T-cell (primary cell): ENCODE measurements around the gene ABCB9. TPM values are rescaled to one million over a fixed set of nuclear protein-coding genes. Genes with fewer than 3 reads are reported as not detected.
A peak's percentile ranks its signal among the peaks of the same experiment; 100 is the strongest.

ENCODE experiments used
- ATAC-seq, 4 experiments: fragments of 200-7000 bp in 3 of 4; fragments of 150-1000 bp in 1 of 4; cut with Tn5 transposase; replicated peaks in 1 of 4; 1 replicate in 3 of 4; 2 replicates in 1 of 4; pipeline ENCODE4 v1.10.0; 2021; ENCODE audit warnings: moderate library complexity in 3 of 4, mild to moderate bottlenecking in 2 of 4, moderate number of reproducible peaks in 1 of 4
- CTCF ChIA-PET, 2 donors: fragments of 300-600 bp; sonication (Branson Sonifier 250); formaldehyde crosslinking; loops; one replicate each; lab custom pipeline; 2022; ENCODE audit warnings: antibody characterized with exemption in 2 of 2; lab: Charles Lee
- POLR2A ChIA-PET, 2 donors: fragments of 300-600 bp; sonication (Branson Sonifier 250); formaldehyde crosslinking; loops; one replicate each; lab custom pipeline; 2022; ENCODE audit warnings: antibody characterized with exemption in 2 of 2; lab: Charles Lee
- DNase-seq, 35 experiments: peaks; one replicate each; pipeline versions ENCODE4 v3.0.0 to v3.0.0-alpha.2; 2013 to 2023
- H3K27ac ChIP-seq: one replicate; pipeline ENCODE4 v1.5.1; 2013; ENCODE audit warnings: low read length
- H3K27me3 ChIP-seq, 2 experiments: replicated peaks in 1 of 2; 1 replicate in 1 of 2; 2 replicates in 1 of 2; pipeline versions ENCODE4 v1.6.1 to v1.7.0; 2013; ENCODE audit warnings: low read length in 1 of 2, mixed read lengths in 1 of 2; ENCODE audit not compliant: control insufficient read depth in 2 of 2, insufficient read depth in 2 of 2; ENCODE audit errors: extremely low read depth in 1 of 2
- H3K36me3 ChIP-seq, 2 donors: 1 replicate in 1 of 2; 2 replicates in 1 of 2; pipeline versions ENCODE4 v1.6.1 to v1.7.0; 2013; ENCODE audit warnings: low read length in 1 of 2; ENCODE audit not compliant: control insufficient read depth in 2 of 2, insufficient read depth in 1 of 2; ENCODE audit errors: extremely low read depth in 1 of 2
- H3K4me1 ChIP-seq, 2 experiments: 1 replicate in 1 of 2; 2 replicates in 1 of 2; pipeline versions ENCODE4 v1.6.1 to v1.7.0; 2013; ENCODE audit warnings: low read length in 2 of 2, mixed read lengths in 1 of 2; ENCODE audit not compliant: insufficient read depth in 2 of 2, control insufficient read depth in 1 of 2; ENCODE audit errors: extremely low read depth in 1 of 2
- H3K4me3 ChIP-seq, 2 donors: 1 replicate in 1 of 2; 2 replicates in 1 of 2; pipeline versions ENCODE4 v1.5.1 to v1.7.0; 2013; ENCODE audit warnings: mild to moderate bottlenecking in 2 of 2, low read length in 1 of 2, moderate library complexity in 1 of 2; ENCODE audit not compliant: control insufficient read depth in 1 of 2; ENCODE audit errors: extremely low read depth in 1 of 2
- H3K9me3 ChIP-seq: 2 replicates; pipeline ENCODE4 v1.7.0; 2013
- H3K27ac Mint-ChIP-seq, 2 donors: one replicate each; pipeline ENCODE4 v1.8.0; 2020 to 2021; ENCODE audit warnings: mild to moderate bottlenecking in 2 of 2, mixed read lengths in 2 of 2
- H3K27me3 Mint-ChIP-seq, 2 donors: one replicate each; pipeline ENCODE4 v1.8.0; 2021 to 2022; ENCODE audit warnings: mixed read lengths in 2 of 2
- H3K36me3 Mint-ChIP-seq: one replicate; pipeline ENCODE4 v1.8.0; 2021; ENCODE audit warnings: mixed read lengths
- H3K4me1 Mint-ChIP-seq, 3 donors: one replicate each; pipeline ENCODE4 v1.8.0; 2020 to 2022; ENCODE audit warnings: mixed read lengths in 3 of 3, mild to moderate bottlenecking in 1 of 3
- H3K4me3 Mint-ChIP-seq, 3 donors: one replicate each; pipeline ENCODE4 v1.8.0; 2020 to 2022; ENCODE audit warnings: mild to moderate bottlenecking in 3 of 3, mixed read lengths in 3 of 3, moderate library complexity in 3 of 3
- H3K9me3 Mint-ChIP-seq, 3 donors: one replicate each; pipeline ENCODE4 v1.8.0; 2020 to 2022; ENCODE audit warnings: mixed read lengths in 3 of 3
- WGBS: methylation state at CpG from one replicate; pipeline ENCODE4 v1.1.5; 2013; ENCODE audit warnings: missing lambda C conversion rate; ENCODE audit not compliant: insufficient coverage; 5-methylcytosine and 5-hydroxymethylcytosine counted together
- total RNA-seq, 35 experiments: library from RNA in 6 of 35; stranded (reverse) in 6 of 35; fragments of 120-200 nt in 1 of 35; gene quantifications; one replicate each; pipeline versions ENCODE4 v1.2.1 to v1.2.4 and lab custom pipeline; 2013 to 2026

ABCB9 gene
- total RNA-seq, 5 donors from 2014 or later (not counting 1 experiment from before 2014, with no cell fraction given) = 5.6 to 7.2 (median 6.1) TPM

DNA sequence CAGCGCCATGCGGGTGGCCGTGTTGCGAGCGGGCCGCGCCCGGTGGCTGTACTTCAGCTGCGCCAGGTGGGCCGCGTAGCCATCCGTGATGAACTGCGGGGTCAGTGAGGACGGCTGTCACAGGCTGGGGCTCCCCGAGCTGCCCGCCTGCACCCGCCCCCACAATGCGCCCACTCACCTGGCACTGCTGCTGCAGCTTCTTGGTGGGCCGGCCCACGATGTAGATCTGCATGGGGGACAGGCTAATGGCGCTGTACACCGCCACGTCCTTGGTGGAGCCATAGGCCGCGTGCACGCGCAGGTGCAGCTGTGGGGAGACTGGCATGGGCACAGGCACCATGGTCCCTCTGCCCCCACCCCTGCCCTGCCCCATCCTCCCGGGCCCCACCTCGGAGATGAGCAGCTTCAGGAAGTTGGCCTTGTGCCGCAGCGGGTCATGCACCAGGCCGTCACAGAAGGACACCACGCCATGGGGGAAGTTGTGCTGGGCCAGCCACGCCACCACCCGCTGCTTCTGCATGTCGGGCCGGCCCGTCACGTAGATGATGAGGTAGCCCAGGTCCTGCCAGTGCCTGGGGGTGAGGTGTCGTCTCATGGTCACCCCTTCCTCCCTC is 20.1 kb upstream of the ABCB9 start:
- Mint-ChIP-seq H3K27ac (no peak overlapping the region), H3K4me1 (peaks cover 30 to 36% (median 34%) of the 10 kb centered on the region in 3 donors), H3K9me3 (no peaks in the 10 kb centered on the region), H3K36me3 (no peaks in the 10 kb centered on the region), H3K4me3 (no peak overlapping the region), H3K27me3 (no peaks in the 10 kb centered on the region)
- peaks cover 27 to 32% of the 10 kb centered on the region in 2 donors for H3K36me3 ChIP-seq
- CTCF ChIA-PET = no interaction called here
- ATAC-seq = no peak
- no peak for DNase-seq
- WGBS = 97% methylated on average over 30 of the region's 40 CpGs
- H3K9me3 ChIP-seq = no peaks in the 10 kb centered on the region
- POLR2A ChIA-PET = no interaction called here
- no peak overlapping the region for H3K27ac ChIP-seq
- H3K4me3 ChIP-seq = no peak overlapping the region
- H3K4me1 ChIP-seq = peaks cover 14 to 33% of the 10 kb centered on the region in 2 experiments
- no peaks in the 10 kb centered on the region for H3K27me3 ChIP-seq

DNA sequence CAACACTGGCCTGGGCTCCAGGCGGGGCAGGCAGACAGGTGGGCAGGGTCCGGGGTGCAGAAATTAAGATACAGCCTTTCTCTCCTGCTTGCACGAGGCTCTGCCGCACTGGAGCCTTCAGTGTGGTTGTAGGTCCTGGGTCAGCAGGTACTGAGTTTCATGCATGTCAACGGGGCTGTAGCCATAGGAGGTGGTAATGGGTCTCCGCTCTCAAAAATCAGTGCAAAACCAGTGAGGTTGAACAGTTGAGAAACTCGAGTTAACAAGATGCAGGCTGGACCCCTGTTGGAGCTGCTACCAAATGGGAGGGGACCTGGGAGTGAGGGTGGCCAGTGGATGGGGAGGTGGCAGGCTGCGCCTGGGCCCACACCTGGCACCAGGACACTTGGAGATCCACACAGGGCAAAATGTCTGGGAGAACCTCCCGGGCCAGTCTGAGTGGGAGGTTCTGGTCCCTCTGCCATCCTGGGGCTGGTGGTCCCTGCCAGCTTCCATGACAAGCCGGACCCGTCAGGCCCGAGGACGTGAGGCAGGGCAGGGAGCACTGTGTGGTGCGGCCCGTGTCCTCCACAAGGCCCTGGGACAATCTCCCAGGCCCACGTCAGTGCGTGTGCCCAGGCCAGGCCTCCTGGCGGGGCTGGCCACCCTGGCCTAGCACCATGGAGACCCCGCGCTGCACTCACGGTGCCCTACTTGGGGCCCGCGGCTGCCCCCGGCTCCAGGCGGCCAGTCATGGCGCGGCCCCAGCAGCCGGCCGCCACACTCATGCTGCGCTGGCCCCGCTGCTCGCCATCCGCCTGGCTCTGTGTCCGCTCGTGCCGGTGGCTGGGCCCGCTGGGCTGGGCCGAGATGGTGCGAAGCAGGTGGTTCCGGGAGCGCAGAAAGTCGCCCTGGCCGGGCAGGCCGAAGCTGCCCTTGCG is 19.3 kb upstream of the ABCB9 start:
- Mint-ChIP-seq H3K4me3 (no peak overlapping the region), H3K27me3 (no peaks in the 10 kb centered on the region), H3K4me1 (peaks cover 32 to 39% (median 35%) of the 10 kb centered on the region in 3 donors), H3K27ac (peak overlapping the region; percentile 15 to 73), H3K9me3 (no peaks in the 10 kb centered on the region), H3K36me3 (no peaks in the 10 kb centered on the region)
- H3K4me1 ChIP-seq = peaks cover 14 to 37% of the 10 kb centered on the region in 2 experiments
- no peaks in the 10 kb centered on the region for H3K27me3 ChIP-seq
- ChIA-PET CTCF (no interaction called here), POLR2A (interaction anchor here in 1 of 2 donors (0.6 kb wide), 1 partner anchor 461 kb away, joined by 4 read pairs; no protein-coding TSS in a partner anchor)
- H3K27ac ChIP-seq = no peak overlapping the region
- DNase-seq (no peak), ATAC-seq (no peak)
- WGBS = 94% methylated on average over 40 of the region's 45 CpGs
- H3K4me3 ChIP-seq = no peak overlapping the region
- H3K36me3 ChIP-seq = peaks cover 19 to 31% of the 10 kb centered on the region in 2 donors
- no peaks in the 10 kb centered on the region for H3K9me3 ChIP-seq

DNA sequence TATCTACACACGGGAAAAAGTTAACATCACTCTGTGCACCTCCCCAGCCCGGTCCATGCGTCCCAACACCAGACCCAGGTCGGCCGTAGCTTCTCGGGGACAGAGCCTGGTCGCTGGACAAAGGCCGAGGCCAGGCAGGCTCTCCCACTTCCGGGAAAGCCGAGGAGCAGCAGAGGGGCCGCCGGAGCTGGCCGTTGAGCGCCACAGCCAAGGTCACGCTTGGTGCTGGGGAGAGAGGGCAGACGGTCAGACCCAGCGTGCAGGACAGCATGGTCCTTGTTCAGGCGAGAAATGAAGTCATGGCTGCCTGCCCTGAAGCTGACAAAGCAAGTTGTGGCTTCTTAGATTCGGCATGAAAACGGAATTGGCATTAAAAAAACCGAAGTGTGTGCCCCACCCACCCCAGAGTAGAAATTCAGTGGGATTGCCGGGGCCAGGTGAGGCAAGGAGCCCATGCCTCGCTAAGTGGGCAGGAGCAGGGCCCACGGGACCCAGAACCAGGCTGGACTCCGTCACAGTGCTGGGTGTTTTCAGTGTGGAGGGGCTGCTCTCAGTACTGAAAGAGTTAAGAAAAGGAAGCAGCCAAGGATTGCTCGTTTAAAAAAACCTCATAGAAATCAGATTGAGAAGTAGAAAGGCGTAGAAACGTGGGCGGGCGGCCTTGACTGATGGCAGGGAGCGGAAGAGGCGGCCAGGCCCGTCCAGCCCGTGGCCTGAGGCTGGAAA is 18.5 kb upstream of the ABCB9 start:
- ATAC-seq (no peak), DNase-seq (no peak)
- peaks cover 16 to 25% of the 10 kb centered on the region in 2 donors for H3K36me3 ChIP-seq
- no peak overlapping the region for H3K4me3 ChIP-seq
- peaks cover 15 to 42% of the 10 kb centered on the region in 2 experiments for H3K4me1 ChIP-seq
- WGBS = 79% methylated on average over 26 of the region's 34 CpGs
- Mint-ChIP-seq H3K27me3 (no peaks in the 10 kb centered on the region), H3K4me3 (no peak overlapping the region), H3K9me3 (no peaks in the 10 kb centered on the region), H3K36me3 (no peaks in the 10 kb centered on the region), H3K27ac (peak overlapping the region; percentile 49 to 73), H3K4me1 (peaks cover 36 to 43% (median 39%) of the 10 kb centered on the region in 3 donors)
- H3K27me3 ChIP-seq = no peaks in the 10 kb centered on the region
- H3K27ac ChIP-seq = no peak overlapping the region
- no peaks in the 10 kb centered on the region for H3K9me3 ChIP-seq
- POLR2A ChIA-PET = interaction anchor here (0.5 to 1.0 kb wide), 2 partner anchors 9 to 249 kb away, joined by 3 to 4 read pairs; no protein-coding TSS in a partner anchor
- CTCF ChIA-PET = no interaction called here

DNA sequence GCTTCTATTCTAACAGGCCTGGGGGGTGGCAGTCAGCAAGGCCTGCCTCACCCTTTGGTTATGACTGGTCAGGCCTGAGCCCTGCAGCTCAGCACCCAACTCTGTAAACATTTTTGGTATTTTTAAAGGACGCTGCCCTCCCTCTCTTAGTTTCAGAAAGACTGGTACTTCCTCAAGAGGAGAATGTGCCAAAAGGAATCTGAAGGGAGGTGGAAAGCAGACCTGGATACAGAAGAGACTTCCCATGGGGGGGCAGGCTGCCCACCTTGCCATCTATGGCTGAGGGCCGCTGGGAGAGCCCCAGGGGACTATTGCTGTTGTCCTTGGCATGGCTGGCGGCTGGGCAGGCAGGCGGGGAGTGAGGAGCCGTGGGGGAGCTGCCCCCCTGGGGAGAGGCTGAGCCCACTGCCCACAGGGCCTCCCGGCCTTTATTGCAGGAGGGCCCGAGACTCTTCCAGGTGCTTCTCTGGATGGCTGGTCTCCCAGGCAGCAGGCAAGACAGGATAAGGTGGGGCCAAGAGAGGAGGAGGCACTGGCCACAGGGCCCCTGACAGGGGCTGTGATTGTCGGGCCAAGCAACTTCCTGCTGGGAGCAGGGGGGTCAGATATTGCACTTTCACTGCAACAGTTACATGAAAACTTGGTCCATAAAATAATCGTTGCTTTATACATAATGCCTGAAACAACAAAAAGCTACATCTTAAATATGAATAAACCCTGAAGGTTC is 17.7 kb upstream of the ABCB9 start:
- POLR2A ChIA-PET = interaction anchor here (0.5 to 1.0 kb wide), 2 partner anchors 8 to 250 kb away, joined by 3 to 4 read pairs; no protein-coding TSS in a partner anchor
- CTCF ChIA-PET = no interaction called here
- peak overlapping the region in 2 of 3 donors; percentile 8 to 25 for H3K4me3 Mint-ChIP-seq
- H3K36me3 Mint-ChIP-seq = no peaks in the 10 kb centered on the region
- no peaks in the 10 kb centered on the region for H3K27me3 ChIP-seq
- H3K9me3 Mint-ChIP-seq = no peaks in the 10 kb centered on the region
- DNase-seq (no peak), ATAC-seq (no peak)
- H3K4me3 ChIP-seq = no peak overlapping the region
- peak overlapping the region; percentile 52 to 73 for H3K27ac Mint-ChIP-seq
- peaks cover 18 to 50% of the 10 kb centered on the region in 2 experiments for H3K4me1 ChIP-seq
- H3K27me3 Mint-ChIP-seq = no peaks in the 10 kb centered on the region
- WGBS = 63% methylated on average over 6 of the region's 9 CpGs
- peaks cover 18 to 25% of the 10 kb centered on the region in 2 donors for H3K36me3 ChIP-seq
- no peaks in the 10 kb centered on the region for H3K9me3 ChIP-seq
- H3K27ac ChIP-seq = no peak overlapping the region
- H3K4me1 Mint-ChIP-seq = peaks cover 39 to 49% (median 44%) of the 10 kb centered on the region in 3 donors

DNA sequence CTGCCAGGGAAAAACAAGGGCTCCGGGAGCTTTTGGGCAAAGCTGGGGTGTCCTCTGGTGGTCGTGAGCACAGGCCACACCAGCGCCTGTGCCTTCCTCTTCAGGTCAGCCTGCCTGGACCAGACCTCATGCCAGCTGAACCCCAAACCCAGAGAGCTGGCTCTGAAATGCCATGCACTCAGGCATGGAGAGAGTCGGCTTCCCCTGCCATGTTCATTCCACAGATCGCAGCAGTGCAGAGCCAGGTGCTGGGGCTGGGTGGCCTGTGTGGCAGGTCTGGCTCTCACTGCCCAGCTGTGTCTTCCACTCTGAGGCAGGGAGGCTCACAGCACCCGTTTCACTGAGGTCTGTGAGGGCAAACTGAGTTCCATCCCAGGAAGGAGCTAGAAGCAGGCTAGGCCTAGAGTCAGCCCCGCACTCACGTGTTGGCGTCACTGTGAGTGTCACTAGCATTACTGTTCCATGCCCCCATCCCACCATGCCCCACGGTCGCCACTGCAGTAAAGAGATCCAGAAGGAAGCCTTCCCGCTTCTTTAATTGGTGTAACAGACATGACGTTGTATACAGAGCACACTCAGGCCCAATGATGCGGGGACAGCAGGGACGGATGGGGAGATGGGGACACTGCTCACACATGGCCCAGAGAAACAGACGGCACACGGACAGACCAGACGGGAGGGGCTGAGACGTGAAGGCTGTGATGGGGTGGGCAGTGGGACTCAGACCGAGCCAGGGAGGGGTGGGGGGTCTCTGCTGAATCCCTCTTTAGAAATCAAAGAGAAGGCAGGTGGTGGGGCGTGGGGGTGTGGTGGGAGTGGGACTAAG is 16.9 kb upstream of the ABCB9 start:
- H3K9me3 ChIP-seq = no peaks in the 10 kb centered on the region
- DNase-seq (no peak), ATAC-seq (no peak)
- 89% methylated on average over 20 of the region's 21 CpGs for WGBS
- Mint-ChIP-seq H3K4me1 (peaks cover 40 to 51% (median 46%) of the 10 kb centered on the region in 3 donors), H3K27ac (peak overlapping the region; percentile 69 to 73), H3K36me3 (no peaks in the 10 kb centered on the region), H3K4me3 (peak overlapping the region; percentile 84 to 88 (median 87)), H3K9me3 (no peaks in the 10 kb centered on the region), H3K27me3 (no peaks in the 10 kb centered on the region)
- CTCF ChIA-PET = no interaction called here
- H3K4me3 ChIP-seq = no peak overlapping the region
- peak overlapping the region; percentile 63 for H3K27ac ChIP-seq
- H3K27me3 ChIP-seq = no peaks in the 10 kb centered on the region
- H3K4me1 ChIP-seq = peaks cover 18 to 56% of the 10 kb centered on the region in 2 experiments
- POLR2A ChIA-PET = no interaction called here
- H3K36me3 ChIP-seq = peaks cover 21 to 27% of the 10 kb centered on the region in 2 donors
